Astrocyte (in vitro differentiated cells and primary cell): Measurements from ENCODE around the gene CCT8. TPM values are rescaled to one million over a fixed set of nuclear protein-coding genes. Genes with fewer than 3 reads are reported as not detected.
"Not testable (repeated sequence)": the region's sequence is repeated elsewhere in the genome, so short reads cannot be mapped to it uniquely, and the experiment has no call there.

Source experiments
- DNase-seq: peaks from one replicate; pipeline ENCODE4 v3.0.0-alpha.2; 2010; ENCODE audit warnings: low read depth
- FAIRE-seq: peaks from 2 replicates; lab custom pipeline; 2011; peaks lifted over from hg19 to GRCh38; lab: Jason Lieb, UNC
- H2AFZ ChIP-seq: 2 replicates; pipeline ENCODE4 v1.6.0; 2012; ENCODE audit warnings: low read depth, low read length, inconsistent platforms
- H3K27ac ChIP-seq: 2 replicates; pipeline ENCODE4 v1.5.1; 2011; ENCODE audit warnings: low read depth, low read length, inconsistent platforms
- H3K27me3 ChIP-seq: 2 replicates; pipeline ENCODE4 v1.6.0; 2011; ENCODE audit warnings: low read length, inconsistent platforms; ENCODE audit not compliant: insufficient read depth
- H3K36me3 ChIP-seq: 2 replicates; pipeline ENCODE4 v1.5.1; 2011; ENCODE audit warnings: low read length, inconsistent platforms; ENCODE audit not compliant: insufficient read depth
- H3K4me1 ChIP-seq: 2 replicates; pipeline ENCODE4 v1.5.1; 2011; ENCODE audit warnings: low read length, inconsistent platforms; ENCODE audit not compliant: insufficient read depth
- H3K4me2 ChIP-seq: 2 replicates; pipeline ENCODE4 v1.6.0; 2012; ENCODE audit warnings: low read length, inconsistent platforms
- H3K4me3 ChIP-seq: 2 replicates; pipeline ENCODE4 v1.5.1; 2011; ENCODE audit warnings: low read depth, mild to moderate bottlenecking, low read length, inconsistent platforms; ENCODE audit not compliant: insufficient read depth
- H3K79me2 ChIP-seq: 2 replicates; pipeline ENCODE4 v1.6.0; 2012; ENCODE audit warnings: mild to moderate bottlenecking, low read length, inconsistent platforms; ENCODE audit not compliant: insufficient read depth
- H3K9ac ChIP-seq: 2 replicates; pipeline ENCODE4 v1.6.0; 2012; ENCODE audit warnings: mild to moderate bottlenecking, low read length, inconsistent platforms
- H3K9me3 ChIP-seq: 2 replicates; pipeline ENCODE4 v1.5.1; 2012; ENCODE audit warnings: low read depth, mild to moderate bottlenecking, low read length, inconsistent platforms; ENCODE audit not compliant: insufficient read depth
- H4K20me1 ChIP-seq: 2 replicates; pipeline ENCODE4 v1.6.0; 2012; ENCODE audit warnings: low read length, inconsistent platforms; ENCODE audit not compliant: insufficient read depth
- H3K27ac Mint-ChIP-seq: one replicate; pipeline ENCODE4 v1.8.0; 2021; ENCODE audit warnings: mild to moderate bottlenecking, mixed read lengths; ENCODE audit not compliant: unreplicated experiment
- H3K27me3 Mint-ChIP-seq: one replicate; pipeline ENCODE4 v1.8.0; 2021; ENCODE audit warnings: low read depth, mixed read lengths; ENCODE audit not compliant: unreplicated experiment
- H3K36me3 Mint-ChIP-seq: one replicate; pipeline ENCODE4 v1.8.0; 2021; ENCODE audit warnings: low read depth, mixed read lengths; ENCODE audit not compliant: unreplicated experiment
- H3K4me1 Mint-ChIP-seq: one replicate; pipeline ENCODE4 v1.8.0; 2021; ENCODE audit warnings: low read depth, mixed read lengths; ENCODE audit not compliant: unreplicated experiment
- H3K4me3 Mint-ChIP-seq: one replicate; pipeline ENCODE4 v1.8.0; 2021; ENCODE audit warnings: mild to moderate bottlenecking, moderate library complexity, mixed read lengths; ENCODE audit not compliant: unreplicated experiment
- H3K9me3 Mint-ChIP-seq: one replicate; pipeline ENCODE4 v1.8.0; 2021; ENCODE audit warnings: mild to moderate bottlenecking, mixed read lengths; ENCODE audit not compliant: unreplicated experiment
- EZH2 ChIP-seq: IDR thresholded peaks from 2 replicates; pipeline ENCODE4 v1.6.1; 2012; ENCODE audit warnings: mild to moderate bottlenecking, low read length, inconsistent platforms; ENCODE audit not compliant: insufficient read depth
- total RNA-seq: library from RNA; stranded (reverse); gene quantifications from 2 replicates; pipeline ENCODE4 v1.2.1, GENCODE V29; 2021
- TF ChIP-seq, protein P1 (sequence below): IDR thresholded peaks from 2 replicates; pipeline ENCODE4 v1.5.1; 2011; ENCODE audit warnings: low read depth, mild to moderate bottlenecking, inconsistent platforms, low read length, moderate library complexity; ENCODE audit not compliant: insufficient read depth

CCT8 gene
- total RNA-seq, 1 donor from 2014 or later, result 198 TPM

DNA sequence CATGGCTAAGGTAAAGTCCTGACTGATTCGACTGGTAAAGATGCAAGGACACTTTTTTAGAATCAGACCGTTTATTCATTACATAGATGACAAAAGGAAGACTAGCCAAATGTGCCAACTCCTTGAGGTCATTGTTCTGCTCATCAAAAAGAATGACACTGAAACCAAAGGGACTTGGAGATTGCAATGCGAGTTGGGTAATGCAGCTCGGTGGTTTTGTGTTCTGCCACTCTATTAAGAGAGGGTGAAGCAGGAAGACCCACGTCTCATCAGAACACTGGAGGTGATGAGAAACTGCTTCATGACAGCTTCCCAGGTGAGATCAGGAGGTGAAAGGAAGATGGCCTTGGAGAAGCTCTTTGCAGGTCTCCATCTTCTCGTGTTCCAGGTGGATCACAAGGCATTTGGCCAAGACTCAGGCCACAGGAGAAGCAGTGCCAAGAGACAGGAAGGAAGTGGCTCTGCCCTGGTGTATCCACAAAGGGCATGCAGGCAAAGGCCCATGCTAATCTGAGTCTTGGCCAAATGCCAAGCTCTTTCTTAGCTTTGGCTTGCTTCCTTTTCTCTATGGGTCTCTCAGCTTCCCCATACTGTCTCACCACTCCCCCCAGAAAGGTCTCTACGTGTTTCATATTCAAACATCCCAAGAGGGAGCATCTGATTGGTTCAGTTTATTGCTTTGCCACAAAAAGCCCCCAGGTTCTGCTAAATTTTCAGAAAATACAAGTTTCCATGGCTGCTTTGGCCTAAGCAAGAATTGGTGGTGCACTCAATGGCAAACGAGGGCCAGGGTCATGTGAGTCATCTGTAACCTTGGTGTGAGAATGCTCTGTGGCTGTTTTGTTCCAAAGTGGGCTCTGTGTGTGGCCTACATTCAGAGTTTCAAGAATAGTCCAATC, 5.7 kb upstream of the CCT8 start:
- Histone ChIP-seq H3K9me3 (no peaks in the 10 kb centered on the region), H3K4me3 (no peak overlapping the region), H3K27me3 (no peaks in the 10 kb centered on the region), H3K79me2 (no peaks in the 10 kb centered on the region), H4K20me1 (no peaks in the 10 kb centered on the region), H3K36me3 (no peaks in the 10 kb centered on the region), H3K9ac (no peak overlapping the region), H3K27ac (no peak overlapping the region), H2AFZ (no peak overlapping the region), H3K4me1 (peaks cover 19% of the 10 kb centered on the region), H3K4me2 (no peak overlapping the region)
- DNase-seq (peak; percentile 14), FAIRE-seq (no peak)
- Mint-ChIP-seq H3K4me3 (no peak overlapping the region), H3K36me3 (no peaks in the 10 kb centered on the region), H3K9me3 (no peaks in the 10 kb centered on the region), H3K27me3 (no peaks in the 10 kb centered on the region), H3K4me1 (peaks cover 7% of the 10 kb centered on the region), H3K27ac (no peak overlapping the region)
- no peak for TF ChIP-seq EZH2
- TF ChIP-seq, protein P1, sequence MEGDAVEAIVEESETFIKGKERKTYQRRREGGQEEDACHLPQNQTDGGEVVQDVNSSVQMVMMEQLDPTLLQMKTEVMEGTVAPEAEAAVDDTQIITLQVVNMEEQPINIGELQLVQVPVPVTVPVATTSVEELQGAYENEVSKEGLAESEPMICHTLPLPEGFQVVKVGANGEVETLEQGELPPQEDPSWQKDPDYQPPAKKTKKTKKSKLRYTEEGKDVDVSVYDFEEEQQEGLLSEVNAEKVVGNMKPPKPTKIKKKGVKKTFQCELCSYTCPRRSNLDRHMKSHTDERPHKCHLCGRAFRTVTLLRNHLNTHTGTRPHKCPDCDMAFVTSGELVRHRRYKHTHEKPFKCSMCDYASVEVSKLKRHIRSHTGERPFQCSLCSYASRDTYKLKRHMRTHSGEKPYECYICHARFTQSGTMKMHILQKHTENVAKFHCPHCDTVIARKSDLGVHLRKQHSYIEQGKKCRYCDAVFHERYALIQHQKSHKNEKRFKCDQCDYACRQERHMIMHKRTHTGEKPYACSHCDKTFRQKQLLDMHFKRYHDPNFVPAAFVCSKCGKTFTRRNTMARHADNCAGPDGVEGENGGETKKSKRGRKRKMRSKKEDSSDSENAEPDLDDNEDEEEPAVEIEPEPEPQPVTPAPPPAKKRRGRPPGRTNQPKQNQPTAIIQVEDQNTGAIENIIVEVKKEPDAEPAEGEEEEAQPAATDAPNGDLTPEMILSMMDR, result no peak

DNA sequence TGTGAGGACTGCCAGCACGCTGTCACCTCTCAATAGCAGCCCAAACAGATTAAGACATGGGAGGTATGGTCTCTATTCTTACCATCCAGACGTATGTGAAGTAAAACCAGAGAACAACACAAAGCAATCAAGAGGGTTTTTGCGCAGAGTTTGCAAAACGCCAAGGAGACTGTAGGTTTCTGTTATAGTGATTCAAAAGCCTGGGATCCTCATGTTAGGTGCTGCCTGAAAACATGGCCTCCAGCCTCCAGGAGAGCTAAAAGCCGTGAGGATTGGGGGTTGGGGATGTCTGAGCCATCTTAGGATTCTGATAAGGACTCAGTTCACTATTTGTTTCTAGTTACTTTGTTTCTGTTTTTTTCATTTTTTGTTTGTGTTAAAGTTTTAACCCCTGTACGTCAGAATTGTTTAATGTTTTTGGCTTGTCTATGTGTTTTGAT, 4.2 kb upstream of the CCT8 start:
- Histone ChIP-seq H2AFZ (peak overlapping the region; percentile 67), H3K79me2 (peaks cover 8% of the 10 kb centered on the region), H3K4me3 (peak overlapping the region; percentile 25), H3K4me2 (peak overlapping the region; percentile 71), H3K36me3 (no peaks in the 10 kb centered on the region), H4K20me1 (peaks cover 7% of the 10 kb centered on the region), H3K9ac (peak overlapping the region; percentile 61), H3K27me3 (no peaks in the 10 kb centered on the region), H3K9me3 (no peaks in the 10 kb centered on the region), H3K4me1 (peaks cover 23% of the 10 kb centered on the region), H3K27ac (peak overlapping the region; percentile 14)
- DNase-seq, result peak; percentile 9
- no peaks in the 10 kb centered on the region for H3K27me3 Mint-ChIP-seq
- H3K36me3 Mint-ChIP-seq, result no peaks in the 10 kb centered on the region
- no peak for FAIRE-seq
- H3K27ac Mint-ChIP-seq, result no peak overlapping the region
- H3K9me3 Mint-ChIP-seq, result no peaks in the 10 kb centered on the region
- H3K4me1 Mint-ChIP-seq, result peaks cover 7% of the 10 kb centered on the region
- TF ChIP-seq, protein P1, result no peak
- no peak for TF ChIP-seq EZH2
- H3K4me3 Mint-ChIP-seq, result no peak overlapping the region

DNA sequence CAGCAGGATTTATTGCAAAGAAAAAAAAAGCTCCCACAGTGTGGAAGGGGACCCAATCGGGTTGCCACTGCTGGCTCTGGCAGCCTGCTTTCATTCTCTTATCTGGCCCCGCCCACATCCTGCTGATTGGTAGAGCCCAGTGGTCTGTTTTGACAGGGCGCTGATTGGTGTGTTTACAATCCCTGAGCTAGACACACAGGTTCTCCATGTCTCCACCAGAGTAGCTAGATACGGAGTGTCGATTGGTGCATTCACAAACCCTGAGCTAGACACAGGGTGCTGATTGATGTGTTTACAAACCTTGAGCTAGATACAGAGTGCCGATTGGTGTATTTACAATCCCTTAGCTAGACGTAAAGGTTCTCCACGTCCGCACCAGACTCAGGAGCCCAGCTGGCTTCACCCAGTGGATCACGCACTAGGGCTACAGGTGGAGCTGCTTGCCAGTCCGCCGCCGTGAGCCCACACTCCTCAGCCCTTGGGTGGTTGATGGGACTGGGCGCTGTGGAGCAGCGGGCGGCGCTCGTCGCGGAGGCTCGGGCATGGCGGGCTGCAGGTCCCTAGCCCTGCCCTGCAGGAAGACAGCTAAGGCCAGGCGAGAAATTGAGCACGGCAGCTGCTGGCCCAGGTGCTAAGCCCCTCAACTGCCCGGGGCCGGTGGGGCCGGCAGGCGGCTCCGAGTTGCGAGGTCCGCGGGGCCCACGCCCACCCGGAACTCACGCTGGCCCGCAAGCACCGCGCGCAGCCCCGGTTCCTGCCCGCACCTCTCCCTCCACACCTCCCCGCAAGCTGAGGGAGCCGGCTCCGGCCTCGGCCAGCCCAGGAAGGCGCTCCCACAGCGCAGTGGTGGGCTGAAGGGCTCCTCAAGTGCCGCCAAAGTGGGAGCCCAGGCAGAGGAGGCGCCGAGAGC, 3.5 kb upstream of the CCT8 start:
- H3K4me1 ChIP-seq, result peaks cover 27% of the 10 kb centered on the region
- H3K4me2 ChIP-seq, result peak overlapping the region; percentile 71
- H3K4me1 Mint-ChIP-seq, H3K9me3 Mint-ChIP-seq, FAIRE-seq, H3K27me3 ChIP-seq, H3K4me3 ChIP-seq, H3K9me3 ChIP-seq, H3K27me3 Mint-ChIP-seq, H3K4me3 Mint-ChIP-seq, H3K36me3 ChIP-seq, H3K36me3 Mint-ChIP-seq, H3K27ac Mint-ChIP-seq, DNase-seq: not testable (repeated sequence)
- peaks cover 13% of the 10 kb centered on the region for H4K20me1 ChIP-seq
- H3K27ac ChIP-seq, result peak overlapping the region; percentile 14
- H2AFZ ChIP-seq, result peak overlapping the region; percentile 67
- peaks cover 15% of the 10 kb centered on the region for H3K79me2 ChIP-seq
- H3K9ac ChIP-seq, result peak overlapping the region; percentile 61
